Glutamatergic neuron (in vitro differentiated cells): ENCODE data around the gene MED8. TPM values are rescaled to one million over a fixed set of nuclear protein-coding genes. Genes with fewer than 3 reads are reported as not detected.

Experiments
- DNase-seq: peaks from one replicate; pipeline ENCODE4 v3.0.0; 2022
- H3K27ac Mint-ChIP-seq: one replicate; pipeline ENCODE4 v1.8.0; 2020; ENCODE audit warnings: mild to moderate bottlenecking, mixed read lengths, inconsistent platforms; ENCODE audit not compliant: unreplicated experiment
- H3K27me3 Mint-ChIP-seq: one replicate; pipeline ENCODE4 v1.8.0; 2020; ENCODE audit warnings: mild to moderate bottlenecking, moderate library complexity, mixed read lengths, inconsistent platforms; ENCODE audit not compliant: unreplicated experiment
- H3K36me3 Mint-ChIP-seq: one replicate; pipeline ENCODE4 v1.8.0; 2020; ENCODE audit warnings: mild to moderate bottlenecking, mixed read lengths, inconsistent platforms; ENCODE audit not compliant: unreplicated experiment
- H3K4me1 Mint-ChIP-seq: one replicate; pipeline ENCODE4 v1.8.0; 2020; ENCODE audit warnings: mild to moderate bottlenecking, low read depth, mixed read lengths, inconsistent platforms; ENCODE audit not compliant: unreplicated experiment
- H3K4me3 Mint-ChIP-seq: one replicate; pipeline ENCODE4 v1.8.0; 2020; ENCODE audit warnings: mild to moderate bottlenecking, mixed read lengths, inconsistent platforms; ENCODE audit not compliant: unreplicated experiment
- H3K9me3 Mint-ChIP-seq: one replicate; pipeline ENCODE4 v1.8.0; 2020; ENCODE audit warnings: mild to moderate bottlenecking, moderate library complexity, mixed read lengths, inconsistent platforms; ENCODE audit not compliant: unreplicated experiment
- total RNA-seq: library from RNA; stranded (reverse); fragmentation: NEBNext Ultra II Directional; extraction: Animal tissue kit (Norgen Biotek cat#: 25700); gene quantifications from one replicate; pipeline ENCODE4 v1.2.1, GENCODE V29; 2021; ENCODE audit not compliant: unreplicated experiment
- TF ChIP-seq, protein P1 (sequence below): fragments of 200-600 bp; sonication (generic); IDR thresholded peaks from one replicate; pipeline ENCODE4 v1.5.0; 2021; ENCODE audit not compliant: partially characterized antibody, unreplicated experiment

MED8 gene
- total RNA-seq, 1 donor from 2014 or later: 39.1 TPM

DNA sequence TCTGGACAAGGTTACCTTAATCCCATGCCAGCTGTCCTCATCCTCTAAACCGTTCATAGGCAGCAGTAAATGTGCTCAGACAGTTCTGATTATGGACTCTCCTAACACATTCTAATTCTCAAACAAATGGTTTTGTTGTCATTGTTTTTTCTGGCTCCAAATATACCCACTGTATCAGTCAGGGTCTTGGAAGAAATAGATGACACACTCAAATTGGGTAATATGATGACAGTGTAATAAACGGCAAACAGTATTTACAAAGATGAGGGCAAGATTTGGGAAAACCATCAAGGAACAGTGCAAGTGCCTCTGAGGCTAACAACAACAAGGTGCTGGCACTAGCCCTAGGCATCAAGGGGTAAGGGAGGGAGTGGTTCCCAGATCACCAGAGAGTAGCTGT is 35.1 kb downstream of the MED8 start:
- Mint-ChIP-seq H3K27ac (no peak overlapping the region), H3K27me3 (peaks cover 3% of the 10 kb centered on the region), H3K36me3 (no peaks in the 10 kb centered on the region), H3K4me1 (peaks cover 8% of the 10 kb centered on the region), H3K9me3 (peaks cover 5% of the 10 kb centered on the region), H3K4me3 (no peak overlapping the region)
- TF ChIP-seq, protein P1, sequence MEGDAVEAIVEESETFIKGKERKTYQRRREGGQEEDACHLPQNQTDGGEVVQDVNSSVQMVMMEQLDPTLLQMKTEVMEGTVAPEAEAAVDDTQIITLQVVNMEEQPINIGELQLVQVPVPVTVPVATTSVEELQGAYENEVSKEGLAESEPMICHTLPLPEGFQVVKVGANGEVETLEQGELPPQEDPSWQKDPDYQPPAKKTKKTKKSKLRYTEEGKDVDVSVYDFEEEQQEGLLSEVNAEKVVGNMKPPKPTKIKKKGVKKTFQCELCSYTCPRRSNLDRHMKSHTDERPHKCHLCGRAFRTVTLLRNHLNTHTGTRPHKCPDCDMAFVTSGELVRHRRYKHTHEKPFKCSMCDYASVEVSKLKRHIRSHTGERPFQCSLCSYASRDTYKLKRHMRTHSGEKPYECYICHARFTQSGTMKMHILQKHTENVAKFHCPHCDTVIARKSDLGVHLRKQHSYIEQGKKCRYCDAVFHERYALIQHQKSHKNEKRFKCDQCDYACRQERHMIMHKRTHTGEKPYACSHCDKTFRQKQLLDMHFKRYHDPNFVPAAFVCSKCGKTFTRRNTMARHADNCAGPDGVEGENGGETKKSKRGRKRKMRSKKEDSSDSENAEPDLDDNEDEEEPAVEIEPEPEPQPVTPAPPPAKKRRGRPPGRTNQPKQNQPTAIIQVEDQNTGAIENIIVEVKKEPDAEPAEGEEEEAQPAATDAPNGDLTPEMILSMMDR: no peak
- DNase-seq: no peak

GRCh38 chr1:43352881-43353280 is 36.7 kb downstream of the MED8 start:
- TF ChIP-seq, protein P1: no peak
- H3K27me3 Mint-ChIP-seq: peaks cover 3% of the 10 kb centered on the region
- H3K4me3 Mint-ChIP-seq: no peak overlapping the region
- H3K27ac Mint-ChIP-seq: no peak overlapping the region
- H3K36me3 Mint-ChIP-seq: no peaks in the 10 kb centered on the region
- peaks cover 7% of the 10 kb centered on the region for H3K9me3 Mint-ChIP-seq
- DNase-seq: no peak
- peaks cover 11% of the 10 kb centered on the region for H3K4me1 Mint-ChIP-seq

DNA sequence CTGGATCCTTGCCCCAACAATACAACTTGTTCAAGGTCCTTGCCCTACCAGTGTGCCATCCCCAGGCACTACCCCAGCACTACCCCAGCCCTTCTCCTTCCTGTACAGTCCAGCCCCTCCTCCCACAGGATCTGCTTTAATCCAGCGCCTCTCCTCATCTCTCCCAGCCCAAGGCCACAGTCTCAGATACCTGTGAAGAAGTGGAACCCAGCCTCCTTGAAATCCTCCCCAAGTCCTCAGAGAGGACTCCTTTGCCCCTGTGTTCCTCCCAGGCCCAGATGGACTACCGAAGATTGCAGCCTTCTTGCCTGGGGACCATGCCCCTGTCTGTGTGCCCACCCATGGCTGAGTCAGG is 37.3 kb downstream of the MED8 start:
- peaks cover 13% of the 10 kb centered on the region for H3K4me1 Mint-ChIP-seq
- TF ChIP-seq, protein P1: no peak
- peaks cover 7% of the 10 kb centered on the region for H3K9me3 Mint-ChIP-seq
- H3K27ac Mint-ChIP-seq: no peak overlapping the region
- peaks cover 3% of the 10 kb centered on the region for H3K27me3 Mint-ChIP-seq
- no peak overlapping the region for H3K4me3 Mint-ChIP-seq
- DNase-seq: no peak
- no peaks in the 10 kb centered on the region for H3K36me3 Mint-ChIP-seq

GRCh38 chr1:43351421-43352350 is 37.9 kb downstream of the MED8 start:
- no peak for DNase-seq
- Mint-ChIP-seq H3K4me3 (no peak overlapping the region), H3K4me1 (peaks cover 13% of the 10 kb centered on the region), H3K27me3 (peaks cover 3% of the 10 kb centered on the region), H3K27ac (no peak overlapping the region), H3K9me3 (peaks cover 7% of the 10 kb centered on the region), H3K36me3 (no peaks in the 10 kb centered on the region)
- TF ChIP-seq, protein P1: no peak

- DNase-seq: no peak
- H3K27ac Mint-ChIP-seq: no peak overlapping the region
- H3K4me1 Mint-ChIP-seq: peaks cover 16% of the 10 kb centered on the region
- H3K36me3 Mint-ChIP-seq: no peaks in the 10 kb centered on the region
- peaks cover 7% of the 10 kb centered on the region for H3K9me3 Mint-ChIP-seq
- H3K4me3 Mint-ChIP-seq: no peak overlapping the region
- TF ChIP-seq, protein P1: no peak
- H3K27me3 Mint-ChIP-seq: peaks cover 3% of the 10 kb centered on the region
Measured at GRCh38 chr1:43350976-43351375, 38.6 kb downstream of the MED8 start.
